GM23338 (cell line): ENCODE data around the gene ZFYVE26. TPM values are rescaled to one million over a fixed set of nuclear protein-coding genes. Genes with fewer than 3 reads are reported as not detected.

ENCODE experiments used
- ATAC-seq: fragments of 200-7000 bp; cut with Tn5 transposase; 3 replicates; pipeline ENCODE4 v1.9.1; 2020
- DNase-seq: peaks from one replicate; pipeline ENCODE4 v3.0.0-alpha.2; 2015; ENCODE audit warnings: low spot score
- H2AFZ ChIP-seq: fragments of 200-600 bp; sonication (generic); 2 replicates; pipeline ENCODE4 v1.8.0; 2016; ENCODE audit warnings: antibody characterized with exemption, mild to moderate bottlenecking, moderate library complexity
- H3F3A ChIP-seq: fragments of 200-600 bp; sonication (generic); replicated peaks from 2 replicates; pipeline ENCODE4 v1.8.0; 2017; ENCODE audit warnings: antibody characterized with exemption, mixed run types, low read depth
- H3K27ac ChIP-seq: fragments of 200-600 bp; sonication (generic); 2 replicates; pipeline ENCODE4 v1.6.1; 2016; ENCODE audit warnings: low read depth
- H3K27me3 ChIP-seq: fragments of 200-600 bp; sonication (generic); 2 replicates; pipeline ENCODE4 v1.8.0; 2016; ENCODE audit warnings: mild to moderate bottlenecking, mixed run types, moderate library complexity; ENCODE audit not compliant: insufficient read depth
- H3K36me3 ChIP-seq: fragments of 200-600 bp; sonication (generic); 2 replicates; pipeline ENCODE4 v1.8.0; 2016; ENCODE audit warnings: mild to moderate bottlenecking; ENCODE audit not compliant: insufficient read depth
- H3K4me1 ChIP-seq: fragments of 200-600 bp; sonication (generic); 2 replicates; pipeline ENCODE4 v1.8.0; 2016; ENCODE audit warnings: mild to moderate bottlenecking, moderate library complexity; ENCODE audit not compliant: insufficient read depth
- H3K4me2 ChIP-seq: fragments of 200-600 bp; sonication (generic); 2 replicates; pipeline ENCODE4 v1.7.1; 2017; ENCODE audit warnings: mixed run types
- H3K4me3 ChIP-seq: fragments of 200-600 bp; sonication (generic); 2 replicates; pipeline ENCODE4 v1.6.1; 2016; ENCODE audit warnings: mixed run types
- H3K79me2 ChIP-seq: fragments of 200-600 bp; sonication (generic); replicated peaks from 2 replicates; pipeline ENCODE4 v1.8.0; 2017; ENCODE audit warnings: mild to moderate bottlenecking; ENCODE audit not compliant: insufficient read depth
- H3K9me2 ChIP-seq: fragments of 200-600 bp; sonication (generic); 2 replicates; pipeline ENCODE4 v1.8.0; 2017; ENCODE audit not compliant: insufficient read depth
- H4K20me1 ChIP-seq: fragments of 200-600 bp; sonication (generic); replicated peaks from 2 replicates; pipeline ENCODE4 v1.8.0; 2017; ENCODE audit warnings: mild to moderate bottlenecking; ENCODE audit not compliant: insufficient read depth
- H3K27ac Mint-ChIP-seq: 2 replicates; pipeline ENCODE4 v1.8.0; 2020; ENCODE audit warnings: inconsistent platforms, mild to moderate bottlenecking, moderate library complexity, mixed read lengths
- H3K27me3 Mint-ChIP-seq: 3 replicates; pipeline ENCODE4 v1.8.0; 2022; ENCODE audit warnings: low read depth, mild to moderate bottlenecking, moderate library complexity, mixed read lengths, inconsistent platforms; ENCODE audit not compliant: insufficient read depth, poor library complexity
- H3K36me3 Mint-ChIP-seq: 3 replicates; pipeline ENCODE4 v1.8.0; 2021; ENCODE audit warnings: low read depth, mild to moderate bottlenecking, inconsistent platforms, moderate library complexity, mixed read lengths
- H3K4me1 Mint-ChIP-seq: 3 replicates; pipeline ENCODE4 v1.8.0; 2020; ENCODE audit warnings: mild to moderate bottlenecking, inconsistent platforms, mixed read lengths
- H3K4me3 Mint-ChIP-seq: 3 replicates; pipeline ENCODE4 v1.8.0; 2021; ENCODE audit warnings: moderate library complexity, mild to moderate bottlenecking, inconsistent platforms, mixed read lengths
- H3K9me3 Mint-ChIP-seq: 3 replicates; pipeline ENCODE4 v1.8.0; 2020; ENCODE audit warnings: moderate library complexity, mild to moderate bottlenecking, inconsistent platforms, mixed read lengths
- JUNB ChIP-seq: IDR thresholded peaks from one replicate; pipeline ENCODE4 v1.6.1; 2016; ENCODE audit warnings: antibody characterized with exemption; ENCODE audit not compliant: unreplicated experiment
- NANOG ChIP-seq: IDR thresholded peaks from 2 replicates; pipeline ENCODE4 v1.6.1; 2016; ENCODE audit warnings: antibody characterized with exemption, borderline replicate concordance
- REST ChIP-seq: IDR thresholded peaks from one replicate; pipeline ENCODE4 v1.6.1; 2018; ENCODE audit warnings: antibody characterized with exemption; ENCODE audit not compliant: unreplicated experiment
- ZNF114 ChIP-seq: fragments of 250-450 bp; sonication (Bioruptor Pico); IDR thresholded peaks from 2 replicates; pipeline ENCODE4 v1.5.0; 2020; ENCODE audit warnings: mild to moderate bottlenecking, moderate library complexity
- ZNF462 ChIP-seq: fragments of 250-450 bp; sonication (Bioruptor Pico); IDR thresholded peaks from 2 replicates; pipeline ENCODE4 v1.5.0; 2020; ENCODE audit warnings: mild to moderate bottlenecking, moderate library complexity
- polyA plus RNA-seq: library from polyadenylated mRNA; unstranded; fragments of >200 nt; fragmentation: Nextera tagmentation; extraction: Ambion mirVana; gene quantifications from 2 replicates; pipeline ENCODE4 v1.2.1, GENCODE V29; 2016
- total RNA-seq: library from RNA; depleted of rRNA; stranded (reverse); fragments of >200 nt; shearing (Covaris generic); gene quantifications from 2 replicates; pipeline ENCODE4 v1.2.3, GENCODE V29; 2014

The ZFYVE26 gene
- total and polyA plus RNA-seq, 2 experiments from 2014 or later, result 5.6 to 36.0 TPM

GRCh38 chr14:67806246-67806645 is 10.1 kb downstream of the ZFYVE26 start (continued):
- no peak for TF ChIP-seq ZNF462
- no peak for TF ChIP-seq JUNB
- no peak for TF ChIP-seq ZNF114 (CRISPR knock-in tag)
- TF ChIP-seq REST, result no peak

- peaks cover 40% of the 10 kb centered on the region for H3K36me3 ChIP-seq
- Mint-ChIP-seq H3K4me1 (no peaks in the 10 kb centered on the region), H3K27me3 (no peaks in the 10 kb centered on the region)
- TF ChIP-seq REST, result no peak
- TF ChIP-seq NANOG, result no peak
Observed at GRCh38 chr14:67800743-67801142, 15.6 kb downstream of the ZFYVE26 start.

More at GRCh38 chr14:67800743-67801142, 15.6 kb downstream of the ZFYVE26 start:
- H3K27ac Mint-ChIP-seq, result no peak overlapping the region
- no peak overlapping the region for H3K4me2 ChIP-seq
- ATAC-seq (no peak), DNase-seq (no peak)
- H4K20me1 ChIP-seq, result 0 out of 2 replicates have a peak, but pooled peaks cover 8% of the 10 kb centered on the region
- H3K9me3 Mint-ChIP-seq, result no peaks in the 10 kb centered on the region
- no peaks in the 10 kb centered on the region for H3K27me3 ChIP-seq
- no peak overlapping the region for H3K4me3 Mint-ChIP-seq
- H3K79me2 ChIP-seq, result no peaks in the 10 kb centered on the region
- H3K4me1 ChIP-seq, result no peaks in the 10 kb centered on the region
- no peak overlapping the region for H2AFZ ChIP-seq
- no peaks in the 10 kb centered on the region for H3F3A ChIP-seq
- H3K4me3 ChIP-seq, result no peak overlapping the region
- H3K9me2 ChIP-seq, result no peaks in the 10 kb centered on the region
- peaks cover 63% of the 10 kb centered on the region for H3K36me3 Mint-ChIP-seq
- H3K27ac ChIP-seq, result no peak overlapping the region
